B cell (primary cell): Measurements from ENCODE around the gene CCDC146.

Experiments
- EZH2 ChIP-seq: IDR thresholded peaks from 2 replicates; pipeline ENCODE4 v1.6.1; 2012; ENCODE audit warnings: borderline replicate concordance, low read depth, mild to moderate bottlenecking, moderate library complexity, low read length; ENCODE audit not compliant: insufficient read depth, poor library complexity, severe bottlenecking
- TF ChIP-seq, protein P1 (sequence below): fragments of 200-600 bp; IDR thresholded peaks from one replicate; pipeline ENCODE4 v1.8.0; 2022; ENCODE audit warnings: antibody characterized with exemption, mild to moderate bottlenecking

DNA sequence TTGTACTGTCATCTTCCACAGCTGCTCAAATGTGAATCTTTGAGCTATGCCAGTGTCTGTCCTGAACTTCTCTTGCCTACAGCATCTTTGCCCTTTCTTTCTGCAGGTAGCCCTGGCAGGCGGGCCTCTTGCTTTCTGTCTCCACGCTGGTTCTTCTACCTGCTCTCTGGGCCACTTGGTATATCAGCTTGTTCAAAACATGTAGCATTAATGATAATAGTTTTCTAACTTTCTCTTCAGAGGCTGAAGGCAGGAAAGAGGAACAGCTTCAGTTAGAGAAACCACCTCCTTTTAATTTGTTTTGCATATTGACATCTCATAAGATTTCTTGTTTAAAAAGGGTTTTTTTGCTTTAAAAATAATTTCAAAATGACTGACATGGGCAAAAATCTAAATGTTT, 78.1 kb downstream of the CCDC146 start:
- TF ChIP-seq, protein P1, sequence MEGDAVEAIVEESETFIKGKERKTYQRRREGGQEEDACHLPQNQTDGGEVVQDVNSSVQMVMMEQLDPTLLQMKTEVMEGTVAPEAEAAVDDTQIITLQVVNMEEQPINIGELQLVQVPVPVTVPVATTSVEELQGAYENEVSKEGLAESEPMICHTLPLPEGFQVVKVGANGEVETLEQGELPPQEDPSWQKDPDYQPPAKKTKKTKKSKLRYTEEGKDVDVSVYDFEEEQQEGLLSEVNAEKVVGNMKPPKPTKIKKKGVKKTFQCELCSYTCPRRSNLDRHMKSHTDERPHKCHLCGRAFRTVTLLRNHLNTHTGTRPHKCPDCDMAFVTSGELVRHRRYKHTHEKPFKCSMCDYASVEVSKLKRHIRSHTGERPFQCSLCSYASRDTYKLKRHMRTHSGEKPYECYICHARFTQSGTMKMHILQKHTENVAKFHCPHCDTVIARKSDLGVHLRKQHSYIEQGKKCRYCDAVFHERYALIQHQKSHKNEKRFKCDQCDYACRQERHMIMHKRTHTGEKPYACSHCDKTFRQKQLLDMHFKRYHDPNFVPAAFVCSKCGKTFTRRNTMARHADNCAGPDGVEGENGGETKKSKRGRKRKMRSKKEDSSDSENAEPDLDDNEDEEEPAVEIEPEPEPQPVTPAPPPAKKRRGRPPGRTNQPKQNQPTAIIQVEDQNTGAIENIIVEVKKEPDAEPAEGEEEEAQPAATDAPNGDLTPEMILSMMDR, result no peak
- no peak for TF ChIP-seq EZH2
